Measurements from ENCODE around the gene SLC8B1.
"Not testable (repeated sequence)": the region's sequence is repeated elsewhere in the genome, so short reads cannot be mapped to it uniquely, and the experiment has no call there.

SLC8B1 gene

DNA sequence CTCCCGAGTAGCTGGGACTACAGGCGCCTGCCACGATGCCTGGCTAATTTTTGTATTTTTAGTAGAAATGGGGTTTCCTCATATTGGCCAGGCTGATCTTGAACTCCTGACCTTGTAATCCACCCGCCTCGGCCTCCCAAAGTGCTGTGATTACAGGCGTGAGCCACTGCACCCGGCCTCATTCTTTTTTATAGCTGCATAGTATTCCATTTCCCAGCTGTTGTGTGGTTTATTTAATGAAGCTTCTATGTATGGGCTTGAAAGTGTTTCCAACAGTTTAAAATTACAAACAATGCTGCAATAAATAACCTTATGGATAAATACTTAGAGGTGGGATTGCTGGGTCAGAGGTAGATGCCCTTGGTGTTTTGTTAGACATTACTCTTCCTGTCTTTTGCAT is 19.3 kb upstream of the SLC8B1 start:
- DNase-seq: not testable (repeated sequence)

GRCh38 chr12:113351089-113351488 is 16.2 kb upstream of the SLC8B1 start:
- no peak for DNase-seq

GRCh38 chr12:113348849-113349536 is 14.1 kb upstream of the SLC8B1 start:
- DNase-seq: no peak

DNA sequence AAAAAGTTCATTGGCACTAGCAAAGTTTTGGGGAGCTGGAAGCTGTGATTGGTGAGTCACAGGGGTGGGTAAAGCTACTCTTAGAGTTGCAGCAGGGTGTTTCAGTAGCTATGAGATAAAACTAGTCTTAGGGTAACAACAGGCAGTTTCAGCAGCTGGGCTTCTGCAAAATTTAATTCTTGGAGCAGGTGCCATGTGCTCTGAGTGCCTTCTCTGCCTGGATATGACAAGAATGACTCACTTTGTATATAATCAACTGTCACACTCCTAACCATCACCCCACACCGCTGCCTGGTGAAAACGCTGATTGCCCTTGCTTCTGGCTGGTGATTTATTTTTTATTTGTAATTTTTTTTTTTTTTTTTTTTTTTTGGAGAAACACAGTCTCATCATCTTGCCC is 13.0 kb upstream of the SLC8B1 start:
- no peak for DNase-seq

DNA sequence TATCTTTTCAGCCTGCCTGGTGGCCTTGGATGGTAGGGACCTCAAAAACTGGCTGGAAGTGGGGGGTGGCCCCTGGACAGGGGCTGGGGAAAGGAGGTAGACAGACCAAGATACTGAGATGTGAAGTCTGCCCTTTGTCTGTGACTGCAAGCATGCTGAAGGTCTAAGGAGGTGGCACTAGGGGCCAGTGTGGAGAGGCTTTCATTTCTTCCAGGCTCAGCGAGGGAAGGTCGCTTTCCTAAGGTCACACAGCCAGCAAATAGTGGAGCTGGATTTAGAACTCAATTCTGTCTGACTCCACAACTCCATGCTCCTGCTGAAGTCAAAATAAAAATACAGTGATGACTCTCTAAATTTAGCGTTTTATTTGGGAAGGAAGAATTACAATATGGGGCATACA is 12.2 kb upstream of the SLC8B1 start:
- DNase-seq: no peak

DNA sequence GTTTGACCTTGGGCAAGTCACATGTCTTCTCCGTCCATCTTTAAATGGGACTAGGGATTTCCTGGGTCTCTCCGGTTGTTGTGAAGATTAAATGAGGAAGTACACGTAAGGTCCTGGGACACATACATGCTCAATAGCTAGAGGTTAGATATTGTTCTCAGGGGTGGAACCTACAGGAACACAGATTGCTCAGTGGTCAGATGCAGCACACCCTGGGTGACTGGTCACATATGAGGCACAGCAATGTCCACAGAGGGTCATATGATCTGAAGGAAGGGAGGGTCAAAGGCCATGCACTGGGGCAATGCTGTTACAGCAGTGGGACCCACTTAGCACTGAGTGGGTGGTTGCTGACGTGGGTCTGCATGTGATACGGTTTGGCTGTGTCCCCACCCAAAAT is 11.4 kb upstream of the SLC8B1 start:
- no peak for DNase-seq

DNA sequence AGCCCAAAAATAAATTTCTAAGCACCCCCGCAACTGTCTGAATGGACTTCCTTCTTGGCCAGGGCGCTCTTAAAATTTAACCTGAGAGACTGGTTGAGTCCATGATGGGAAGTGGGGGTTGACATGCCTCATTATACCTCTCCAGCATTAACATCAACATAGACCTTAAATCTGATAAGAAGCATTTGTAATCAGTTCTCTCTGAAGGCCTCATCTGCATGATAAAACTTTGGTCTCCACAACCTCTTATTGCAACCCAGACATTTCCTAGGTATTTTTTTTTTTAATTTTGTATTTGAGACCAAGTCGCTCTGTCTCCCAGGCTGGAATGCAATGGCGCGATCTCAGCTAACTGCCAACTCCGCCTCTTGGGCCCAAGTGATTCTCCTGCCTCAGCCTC is 10.4 kb upstream of the SLC8B1 start:
- no peak for DNase-seq

- DNase-seq: no peak
Observed at GRCh38 chr12:113341535-113341934, 6.6 kb upstream of the SLC8B1 start.

DNA sequence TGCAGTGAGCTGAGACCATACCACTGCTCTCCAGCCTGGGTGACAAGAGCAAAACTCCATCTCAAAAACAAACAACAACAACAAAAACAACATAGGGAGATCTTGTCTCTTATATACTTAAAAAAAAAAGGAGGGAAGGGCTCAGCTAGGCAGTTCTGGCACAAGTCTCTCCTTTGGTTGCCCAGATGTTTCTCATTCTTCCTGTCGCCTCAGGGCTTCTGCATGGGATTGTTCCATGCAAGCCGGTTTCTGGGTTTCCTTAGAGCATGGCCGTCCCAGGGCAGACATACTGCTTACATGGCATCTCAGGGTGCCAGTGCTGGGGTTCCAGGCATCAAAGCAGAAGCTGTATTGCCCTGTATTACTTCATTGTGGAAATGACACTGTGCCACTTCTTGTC is 5.2 kb upstream of the SLC8B1 start:
- DNase-seq: no peak

DNA sequence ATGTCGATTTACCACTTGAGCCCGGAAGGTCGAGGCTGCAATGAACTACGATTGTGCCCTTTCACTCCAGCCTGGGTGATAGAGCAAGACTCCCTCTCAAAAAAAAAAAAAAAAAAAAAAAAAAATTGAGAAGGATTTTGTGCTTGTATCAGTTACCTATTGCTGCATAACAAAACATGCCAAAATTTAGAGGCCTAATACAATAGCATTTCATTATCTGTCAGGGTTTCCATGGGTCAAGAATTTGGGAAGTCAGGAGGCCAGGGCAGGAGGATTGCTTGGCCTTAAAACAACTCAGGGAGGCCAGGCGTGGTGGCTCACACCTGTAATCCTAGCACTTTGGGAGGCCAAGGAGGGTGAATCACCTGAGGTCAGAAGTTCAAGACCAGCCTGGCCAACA is 4.6 kb upstream of the SLC8B1 start:
- no peak for DNase-seq

GRCh38 chr12:113333877-113334785 is 778 bp downstream of the SLC8B1 start:
- DNase-seq: no peak

GRCh38 chr12:113333418-113333750 is 1.5 kb downstream of the SLC8B1 start:
- no peak for DNase-seq

- DNase-seq: peak in 1 of 2 experiments; percentile 20
Observed at GRCh38 chr12:113332688-113333417, 2.1 kb downstream of the SLC8B1 start.

- no peak for DNase-seq
Observed at GRCh38 chr12:113330505-113330904, 4.4 kb downstream of the SLC8B1 start.

DNA sequence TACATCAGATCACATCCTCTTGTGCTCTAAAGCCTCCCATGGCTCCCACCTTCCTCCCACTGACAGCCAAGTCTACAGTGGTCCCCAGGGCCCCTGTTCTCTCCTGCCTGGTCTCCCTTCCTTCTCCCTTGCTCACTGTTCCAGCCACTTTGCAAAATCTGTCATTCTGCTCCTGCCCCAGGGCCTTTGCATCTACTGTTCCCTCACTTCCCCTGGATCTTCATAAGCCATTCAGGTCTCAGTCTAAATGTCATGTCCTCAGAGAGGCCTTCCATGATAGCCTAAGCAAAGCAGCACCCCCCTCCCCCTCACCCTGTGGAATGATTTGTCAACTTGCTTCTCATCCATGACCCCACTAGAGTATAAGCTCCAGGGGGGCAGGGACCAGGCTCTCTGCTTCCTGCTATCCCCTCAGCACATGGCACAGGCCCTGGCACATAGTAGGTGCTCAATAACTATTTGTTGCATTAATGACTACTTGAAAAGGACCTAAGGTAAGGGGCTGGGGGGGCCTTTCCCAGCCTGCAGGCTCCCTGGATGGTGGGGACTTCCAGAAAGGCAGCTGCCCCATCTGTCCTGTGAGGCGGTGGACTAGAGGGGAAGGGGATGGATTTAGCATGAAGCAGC is 5.0 kb downstream of the SLC8B1 start:
- no peak for DNase-seq

- DNase-seq: no peak
Observed at GRCh38 chr12:113329022-113329790, 5.7 kb downstream of the SLC8B1 start.

DNA sequence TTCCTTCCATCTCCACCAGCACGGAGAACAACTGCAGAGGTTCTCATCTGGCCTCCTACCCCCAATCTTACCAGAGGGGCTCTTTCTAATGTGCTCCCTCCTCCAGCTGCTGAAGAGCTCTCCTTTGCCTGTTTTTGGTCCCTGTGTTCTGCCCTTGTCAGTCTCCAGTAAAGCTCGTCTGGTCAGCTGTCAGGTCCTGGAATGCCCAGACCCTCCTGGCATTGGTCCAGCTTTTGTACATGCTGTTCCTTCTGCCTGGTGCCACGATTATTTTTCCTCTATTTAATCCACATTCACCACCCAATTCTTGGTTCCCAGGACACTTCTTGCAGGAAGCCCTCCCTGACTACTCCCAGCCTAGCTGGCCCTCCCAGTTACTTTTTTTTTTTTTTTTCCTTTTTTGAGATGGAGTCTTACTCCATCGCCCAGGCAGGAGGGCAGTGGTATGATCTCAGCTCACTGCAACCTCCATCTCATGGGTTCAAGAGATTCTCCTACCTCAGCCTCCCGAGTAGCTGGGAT is 6.5 kb downstream of the SLC8B1 start:
- DNase-seq: peak in 1 of 2 experiments; percentile 39

GRCh38 chr12:113326775-113327395 is 8.0 kb downstream of the SLC8B1 start:
- DNase-seq: no peak

DNA sequence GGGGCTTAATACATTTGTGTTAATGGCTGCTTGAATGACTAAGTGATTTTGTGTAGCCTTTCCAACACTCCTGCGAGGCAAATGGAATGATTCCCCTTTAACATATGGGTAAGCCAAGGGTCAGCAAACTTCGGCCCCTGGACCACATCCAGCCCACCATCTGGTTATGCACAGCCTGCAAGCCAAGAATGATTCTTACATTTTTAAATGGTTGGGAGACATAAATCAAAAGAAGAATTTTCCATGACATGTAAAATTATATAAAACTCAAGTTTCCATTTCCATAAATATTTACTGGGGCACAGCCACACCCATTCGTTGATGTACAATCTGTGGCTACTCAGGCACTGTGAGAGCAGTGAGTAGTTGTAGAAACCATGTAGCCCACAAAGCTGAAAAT is 9.0 kb downstream of the SLC8B1 start:
- DNase-seq: no peak

- DNase-seq: no peak
Observed at GRCh38 chr12:113322343-113322742, 12.6 kb downstream of the SLC8B1 start.

DNA sequence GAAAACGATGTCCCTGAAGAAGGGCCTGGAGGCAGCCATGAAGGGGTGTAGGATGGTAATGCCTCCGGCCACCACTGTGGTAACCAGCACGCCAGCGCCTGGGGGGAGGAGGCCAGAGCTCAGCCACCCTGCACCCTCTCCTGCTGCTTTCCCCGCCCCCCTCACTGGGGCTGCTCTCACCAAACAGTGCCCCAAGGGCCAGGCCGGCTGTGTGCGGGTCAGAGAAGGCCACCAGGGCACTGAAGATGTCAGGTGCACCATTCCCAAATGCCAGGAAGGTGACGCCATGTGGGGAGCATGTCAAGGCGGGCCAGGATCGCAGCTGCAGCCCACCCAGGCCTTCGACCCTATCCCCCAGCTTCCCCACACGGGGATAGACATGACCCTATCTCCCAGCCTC is 14.5 kb downstream of the SLC8B1 start:
- no peak for DNase-seq

Measured in SHP77 (cell line).